Fibroblast of lung (primary cell): ENCODE measurements around the gene RAPH1.

Experiments used
- CTCF ChIP-seq, 2 donors: IDR thresholded peaks in 1 of 2; conservative IDR thresholded peaks in 1 of 2; 1 replicate in 1 of 2; 2 replicates in 1 of 2; pipeline ENCODE4 v1.5.1; 2011 to 2012; ENCODE audit warnings: low read length in 2 of 2, control low read depth in 1 of 2, inconsistent platforms in 1 of 2, low read depth in 1 of 2, mild to moderate bottlenecking in 1 of 2
- EZH2 ChIP-seq: IDR thresholded peaks from 2 replicates; pipeline ENCODE4 v1.5.1; 2012; ENCODE audit warnings: low read length, control low read depth, mild to moderate bottlenecking; ENCODE audit errors: missing control alignments

GRCh38 chr2:203469546-203469945, 65.6 kb downstream of the RAPH1 start:
- TF ChIP-seq CTCF (conservative IDR thresholded peaks at IDR 0.05 in 1 of 2, IDR thresholded peaks at IDR 0.05 in 1 of 2; ENCODE audit: low read depth in 1 of 2, low read length in 2 of 2) = no peak
- no peak for TF ChIP-seq EZH2
